ENCODE data around the gene EXOC4. TPM values are rescaled to one million over a fixed set of nuclear protein-coding genes. Genes with fewer than 3 reads are reported as not detected.

Gene EXOC4
- total and polyA plus RNA-seq, 2 of the 13 experiments (the other 11 are each of a cell fraction or from before 2014, with no cell fraction given) = 22.5 to 39.0 TPM

- TF ChIP-seq ZNF646 (CRISPR knock-in tag; IDR thresholded peaks at IDR 0.05) (no peak), ZNF7 (CRISPR knock-in tag; IDR thresholded peaks at IDR 0.05) (no peak), ZFP82 (CRISPR knock-in tag; IDR thresholded peaks at IDR 0.05; ENCODE audit: borderline replicate concordance) (no peak), ZNF576 (CRISPR knock-in tag; IDR thresholded peaks at IDR 0.05) (no peak), ZNF121 (CRISPR knock-in tag; IDR thresholded peaks at IDR 0.05) (no peak), CREB1 (IDR thresholded peaks at IDR 0.05) (no peak; the same call in 1 of the 2 replicates), CREB1 (CRISPR knock-in tag; IDR thresholded peaks at IDR 0.05) (peak; percentile 62), PAWR (CRISPR knock-in tag; IDR thresholded peaks at IDR 0.05; ENCODE audit: borderline replicate concordance) (no peak), AHDC1 (CRISPR knock-in tag; IDR thresholded peaks at IDR 0.05; ENCODE audit: borderline replicate concordance) (peak; percentile 95), SP4 (CRISPR knock-in tag; IDR thresholded peaks at IDR 0.05) (no peak)
- TF ChIP-seq, protein P1, sequence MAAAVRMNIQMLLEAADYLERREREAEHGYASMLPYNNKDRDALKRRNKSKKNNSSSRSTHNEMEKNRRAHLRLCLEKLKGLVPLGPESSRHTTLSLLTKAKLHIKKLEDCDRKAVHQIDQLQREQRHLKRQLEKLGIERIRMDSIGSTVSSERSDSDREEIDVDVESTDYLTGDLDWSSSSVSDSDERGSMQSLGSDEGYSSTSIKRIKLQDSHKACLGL (CRISPR knock-in tag; IDR thresholded peaks at IDR 0.05) = no peak
Measured at GRCh38 chr7:133815611-133816210, 562.8 kb downstream of the EXOC4 start (continued).

Measured in HepG2 (cell line).